T-helper 2 cell treated with Interferon-gamma antibody and Interleukin-4, amounts not matched to agents 5 μg/mL and 100 μg/mL, for 36 hours (primary cell): ENCODE data around the gene XRN2.

Experiments
- DNase-seq: peaks from one replicate; pipeline ENCODE4 v3.0.0; 2021; ENCODE audit warnings: low spot score
- H3K27ac Mint-ChIP-seq: one replicate; pipeline ENCODE4 v1.8.0; 2021; ENCODE audit warnings: mild to moderate bottlenecking, mixed read lengths
- H3K27me3 Mint-ChIP-seq: one replicate; pipeline ENCODE4 v1.8.0; 2021; ENCODE audit warnings: low read depth, mixed read lengths
- H3K36me3 Mint-ChIP-seq: one replicate; pipeline ENCODE4 v1.8.0; 2021; ENCODE audit warnings: low read depth, mixed read lengths
- H3K4me1 Mint-ChIP-seq: one replicate; pipeline ENCODE4 v1.8.0; 2021; ENCODE audit warnings: low read depth, mixed read lengths
- H3K4me3 Mint-ChIP-seq: one replicate; pipeline ENCODE4 v1.8.0; 2022; ENCODE audit warnings: mild to moderate bottlenecking, moderate library complexity, mixed read lengths
- H3K9me3 Mint-ChIP-seq: one replicate; pipeline ENCODE4 v1.8.0; 2021; ENCODE audit warnings: mixed read lengths

The XRN2 gene

GRCh38 chr20:21279706-21280521, 23.2 kb upstream of the XRN2 start:
- Mint-ChIP-seq H3K9me3 (no peaks in the 10 kb centered on the region), H3K36me3 (no peaks in the 10 kb centered on the region), H3K4me1 (peaks cover 4% of the 10 kb centered on the region), H3K27me3 (peaks cover 7% of the 10 kb centered on the region), H3K4me3 (no peak overlapping the region), H3K27ac (no peak overlapping the region)
- DNase-seq: no peak

GRCh38 chr20:21280522-21281016, 22.6 kb upstream of the XRN2 start:
- H3K27ac Mint-ChIP-seq: no peak overlapping the region
- H3K4me3 Mint-ChIP-seq: no peak overlapping the region
- no peak for DNase-seq
- H3K9me3 Mint-ChIP-seq: no peaks in the 10 kb centered on the region
- peaks cover 4% of the 10 kb centered on the region for H3K4me1 Mint-ChIP-seq
- H3K36me3 Mint-ChIP-seq: no peaks in the 10 kb centered on the region
- H3K27me3 Mint-ChIP-seq: peaks cover 7% of the 10 kb centered on the region

- H3K9me3 Mint-ChIP-seq: no peaks in the 10 kb centered on the region
- H3K36me3 Mint-ChIP-seq: no peaks in the 10 kb centered on the region
- no peak for DNase-seq
- H3K4me3 Mint-ChIP-seq: no peak overlapping the region
- H3K27ac Mint-ChIP-seq: no peak overlapping the region
- no peaks in the 10 kb centered on the region for H3K4me1 Mint-ChIP-seq
- peaks cover 6% of the 10 kb centered on the region for H3K27me3 Mint-ChIP-seq
These were observed 16.4 kb upstream of the XRN2 start for GRCh38 chr20:21286775-21287174.

- Mint-ChIP-seq H3K36me3 (no peaks in the 10 kb centered on the region), H3K27me3 (peaks cover 6% of the 10 kb centered on the region), H3K4me3 (no peak overlapping the region), H3K9me3 (no peaks in the 10 kb centered on the region), H3K4me1 (no peaks in the 10 kb centered on the region), H3K27ac (no peak overlapping the region)
- DNase-seq: no peak
These were observed 14.4 kb upstream of the XRN2 start for GRCh38 chr20:21288587-21289370.

- no peaks in the 10 kb centered on the region for H3K4me1 Mint-ChIP-seq
- H3K27ac Mint-ChIP-seq: no peak overlapping the region
- H3K27me3 Mint-ChIP-seq: peaks cover 6% of the 10 kb centered on the region
- no peak overlapping the region for H3K4me3 Mint-ChIP-seq
- H3K9me3 Mint-ChIP-seq: no peaks in the 10 kb centered on the region
- no peak for DNase-seq
- no peaks in the 10 kb centered on the region for H3K36me3 Mint-ChIP-seq
These were observed 13.5 kb upstream of the XRN2 start for GRCh38 chr20:21289651-21290050.

GRCh38 chr20:21291026-21291425, 12.1 kb upstream of the XRN2 start:
- Mint-ChIP-seq H3K36me3 (no peaks in the 10 kb centered on the region), H3K27me3 (peaks cover 6% of the 10 kb centered on the region)
- no peak for DNase-seq

GRCh38 chr20:21294755-21295154, 8.4 kb upstream of the XRN2 start:
- Mint-ChIP-seq H3K27me3 (no peaks in the 10 kb centered on the region), H3K36me3 (no peaks in the 10 kb centered on the region), H3K4me3 (no peak overlapping the region), H3K9me3 (no peaks in the 10 kb centered on the region), H3K27ac (no peak overlapping the region), H3K4me1 (no peaks in the 10 kb centered on the region)
- DNase-seq: no peak

More at GRCh38 chr20:21291026-21291425, 12.1 kb upstream of the XRN2 start:
- H3K27ac Mint-ChIP-seq: no peak overlapping the region
- H3K4me1 Mint-ChIP-seq: no peaks in the 10 kb centered on the region
- H3K4me3 Mint-ChIP-seq: no peak overlapping the region
- no peaks in the 10 kb centered on the region for H3K9me3 Mint-ChIP-seq

GRCh38 chr20:21301940-21302663, 1.0 kb upstream of the XRN2 start:
- no peak for DNase-seq
- no peaks in the 10 kb centered on the region for H3K9me3 Mint-ChIP-seq
- peaks cover 20% of the 10 kb centered on the region for H3K4me1 Mint-ChIP-seq
- peaks cover 17% of the 10 kb centered on the region for H3K36me3 Mint-ChIP-seq
- peak overlapping the region; percentile 97 for H3K4me3 Mint-ChIP-seq
- H3K27ac Mint-ChIP-seq: peak overlapping the region; percentile 85
- no peaks in the 10 kb centered on the region for H3K27me3 Mint-ChIP-seq

- Mint-ChIP-seq H3K36me3 (peaks cover 22% of the 10 kb centered on the region), H3K27me3 (no peaks in the 10 kb centered on the region), H3K4me3 (peak overlapping the region; percentile 97), H3K4me1 (peaks cover 22% of the 10 kb centered on the region), H3K27ac (peak overlapping the region; percentile 85), H3K9me3 (no peaks in the 10 kb centered on the region)
- DNase-seq: no peak
These were observed 469 bp upstream of the XRN2 start for GRCh38 chr20:21302664-21303060.

- H3K27ac Mint-ChIP-seq: peak overlapping the region; percentile 99
- peaks cover 10% of the 10 kb centered on the region for H3K9me3 Mint-ChIP-seq
- DNase-seq: no peak
- H3K4me1 Mint-ChIP-seq: peaks cover 29% of the 10 kb centered on the region
- H3K27me3 Mint-ChIP-seq: no peaks in the 10 kb centered on the region
- peak overlapping the region; percentile 97 for H3K4me3 Mint-ChIP-seq
- peaks cover 33% of the 10 kb centered on the region for H3K36me3 Mint-ChIP-seq
These were observed 898 bp downstream of the XRN2 start for GRCh38 chr20:21303872-21304586.

GRCh38 chr20:21308340-21308739, 5.2 kb downstream of the XRN2 start:
- Mint-ChIP-seq H3K36me3 (peaks cover 50% of the 10 kb centered on the region), H3K4me3 (no peak overlapping the region), H3K27ac (no peak overlapping the region), H3K27me3 (no peaks in the 10 kb centered on the region), H3K9me3 (peaks cover 10% of the 10 kb centered on the region), H3K4me1 (peaks cover 46% of the 10 kb centered on the region)
- no peak for DNase-seq

- no peak overlapping the region for H3K4me3 Mint-ChIP-seq
- peak overlapping the region; percentile 22 for H3K27ac Mint-ChIP-seq
- peaks cover 10% of the 10 kb centered on the region for H3K9me3 Mint-ChIP-seq
- no peaks in the 10 kb centered on the region for H3K27me3 Mint-ChIP-seq
- peaks cover 46% of the 10 kb centered on the region for H3K4me1 Mint-ChIP-seq
- peaks cover 44% of the 10 kb centered on the region for H3K36me3 Mint-ChIP-seq
- no peak for DNase-seq
These were observed 6.7 kb downstream of the XRN2 start for GRCh38 chr20:21309678-21310467.
